Calu3 (cell line): ENCODE measurements around the gene KIF6. TPM values are rescaled to one million over a fixed set of nuclear protein-coding genes. Genes with fewer than 3 reads are reported as not detected.

Experiments used
- BruUV-seq: library from RNA; stranded (reverse); fragments of 400-500 nt; replicated peaks from 2 replicates; lab custom pipeline; 2021; lab: Mats Ljungman, UMichigan
- CTCF ChIA-PET: fragments of 300-600 bp; sonication (Branson Sonifier 250); formaldehyde crosslinking; loops from one replicate; lab custom pipeline; 2022; ENCODE audit warnings: antibody characterized with exemption; lab: Charles Lee
- DNase-seq: peaks from one replicate; pipeline ENCODE4 v3.0.0; 2022
- H3K27ac Mint-ChIP-seq: one replicate; pipeline ENCODE4 v1.8.0; 2022; ENCODE audit warnings: mixed read lengths; ENCODE audit not compliant: unreplicated experiment
- H3K27me3 Mint-ChIP-seq: one replicate; pipeline ENCODE4 v1.8.0; 2022; ENCODE audit warnings: mixed read lengths; ENCODE audit not compliant: unreplicated experiment
- H3K36me3 Mint-ChIP-seq: one replicate; pipeline ENCODE4 v1.8.0; 2022; ENCODE audit warnings: mild to moderate bottlenecking, moderate library complexity, mixed read lengths; ENCODE audit not compliant: insufficient read depth, unreplicated experiment
- H3K4me1 Mint-ChIP-seq: one replicate; pipeline ENCODE4 v1.8.0; 2022; ENCODE audit warnings: mild to moderate bottlenecking, low read depth, mixed read lengths; ENCODE audit not compliant: unreplicated experiment
- H3K4me3 Mint-ChIP-seq: one replicate; pipeline ENCODE4 v1.8.0; 2022; ENCODE audit warnings: mild to moderate bottlenecking, low read depth, moderate library complexity, mixed read lengths; ENCODE audit not compliant: unreplicated experiment
- H3K9me3 Mint-ChIP-seq: one replicate; pipeline ENCODE4 v1.8.0; 2022; ENCODE audit warnings: low read depth, mixed read lengths; ENCODE audit not compliant: unreplicated experiment
- CTCF ChIP-seq: fragments of 200-600 bp; IDR thresholded peaks from one replicate; pipeline ENCODE4 v1.8.0; 2022; ENCODE audit warnings: antibody characterized with exemption; ENCODE audit not compliant: unreplicated experiment
- intact Hi-C: fragments of 100-400 bp; cut with micrococcal nuclease; formaldehyde crosslinking; loops from one replicate; pipeline ENCODE4 v1.10.0; 2022; ENCODE audit not compliant: unreplicated experiment
- total RNA-seq: library from RNA; stranded (reverse); gene quantifications from 2 replicates; pipeline ENCODE4 v1.2.3, GENCODE V29; 2022

KIF6 gene
- total RNA-seq, 1 experiment from 2014 or later, result 0.45 TPM

- no peaks in the 10 kb centered on the region for H3K9me3 Mint-ChIP-seq
- no peaks in the 10 kb centered on the region for H3K36me3 Mint-ChIP-seq
- H3K27me3 Mint-ChIP-seq, result peaks cover 16% of the 10 kb centered on the region
- H3K4me3 Mint-ChIP-seq, result no peak overlapping the region
- intact Hi-C loops, result no loop called here
- no peak for TF ChIP-seq CTCF
- CTCF ChIA-PET, result no interaction called here
- H3K4me1 Mint-ChIP-seq, result no peaks in the 10 kb centered on the region
- H3K27ac Mint-ChIP-seq, result no peak overlapping the region
- DNase-seq, result no peak
- BruUV-seq, result no TSS peak
Observed at GRCh38 chr6:39404312-39404711, 320.9 kb downstream of the KIF6 start.

GRCh38 chr6:39403304-39403703, 321.9 kb downstream of the KIF6 start:
- Mint-ChIP-seq H3K9me3 (no peaks in the 10 kb centered on the region), H3K4me3 (no peak overlapping the region), H3K36me3 (no peaks in the 10 kb centered on the region), H3K27ac (no peak overlapping the region), H3K4me1 (no peaks in the 10 kb centered on the region), H3K27me3 (peaks cover 26% of the 10 kb centered on the region)
- intact Hi-C loops, result no loop called here
- TF ChIP-seq CTCF, result no peak
- DNase-seq, result no peak
- CTCF ChIA-PET, result interaction anchor here (0.8 kb wide), 1 partner anchor 240 kb away, joined by 3 read pairs; no protein-coding TSS in a partner anchor
- BruUV-seq, result no TSS peak

- TF ChIP-seq CTCF, result no peak
- H3K9me3 Mint-ChIP-seq, result no peaks in the 10 kb centered on the region
- intact Hi-C loops, result no loop called here
- CTCF ChIA-PET, result interaction anchor here (0.8 kb wide), 1 partner anchor 241 kb away, joined by 3 read pairs; no protein-coding TSS in a partner anchor
- H3K36me3 Mint-ChIP-seq, result no peaks in the 10 kb centered on the region
- BruUV-seq, result no TSS peak
- H3K27me3 Mint-ChIP-seq, result peaks cover 36% of the 10 kb centered on the region
- H3K4me3 Mint-ChIP-seq, result no peak overlapping the region
- no peak overlapping the region for H3K27ac Mint-ChIP-seq
- DNase-seq, result no peak
- H3K4me1 Mint-ChIP-seq, result no peaks in the 10 kb centered on the region
Observed at GRCh38 chr6:39402239-39402751, 322.9 kb downstream of the KIF6 start.

GRCh38 chr6:39401376-39401775, 323.8 kb downstream of the KIF6 start:
- Mint-ChIP-seq H3K4me1 (no peaks in the 10 kb centered on the region), H3K4me3 (no peak overlapping the region), H3K9me3 (no peaks in the 10 kb centered on the region), H3K36me3 (no peaks in the 10 kb centered on the region), H3K27me3 (peaks cover 45% of the 10 kb centered on the region), H3K27ac (no peak overlapping the region)
- no TSS peak for BruUV-seq
- DNase-seq, result no peak
- intact Hi-C loops, result no loop called here
- no peak for TF ChIP-seq CTCF
- CTCF ChIA-PET, result no interaction called here
